Neural progenitor cell (in vitro differentiated cells): ENCODE data around the gene SREK1. TPM values are rescaled to one million over a fixed set of nuclear protein-coding genes. Genes with fewer than 3 reads are reported as not detected.

Source experiments
- DNase-seq: peaks from one replicate; pipeline ENCODE4 v3.0.0-alpha.2; 2016; ENCODE audit warnings: low spot score
- H2AFZ ChIP-seq: fragments of 200-600 bp; sonication (generic); replicated peaks from 2 replicates; pipeline ENCODE4 v1.6.1; 2016; ENCODE audit warnings: antibody characterized with exemption
- H3F3A ChIP-seq: fragments of 200-600 bp; sonication (generic); 2 replicates; pipeline ENCODE4 v1.6.1; 2016; ENCODE audit warnings: antibody characterized with exemption, low read depth
- H3K27ac ChIP-seq: fragments of 200-600 bp; sonication (generic); 2 replicates; pipeline ENCODE4 v1.5.1; 2016; ENCODE audit warnings: mild to moderate bottlenecking
- H3K27me3 ChIP-seq: fragments of 200-600 bp; sonication (generic); 2 replicates; pipeline ENCODE4 v1.6.1; 2016; ENCODE audit warnings: mild to moderate bottlenecking, moderate library complexity
- H3K36me3 ChIP-seq: fragments of 200-600 bp; sonication (generic); 2 replicates; pipeline ENCODE4 v1.5.1; 2016
- H3K4me1 ChIP-seq: fragments of 200-600 bp; sonication (generic); 2 replicates; pipeline ENCODE4 v1.6.1; 2016; ENCODE audit warnings: mixed run types
- H3K4me2 ChIP-seq: fragments of 200-600 bp; sonication (generic); 2 replicates; pipeline ENCODE4 v1.6.1; 2016
- H3K4me3 ChIP-seq: fragments of 200-600 bp; sonication (generic); 2 replicates; pipeline ENCODE4 v1.5.1; 2016
- H3K79me2 ChIP-seq: fragments of 200-600 bp; sonication (generic); 2 replicates; pipeline ENCODE4 v1.6.1; 2016; ENCODE audit warnings: low read depth
- H3K9ac ChIP-seq: fragments of 200-600 bp; sonication (generic); 2 replicates; pipeline ENCODE4 v1.6.1; 2016
- H3K9me3 ChIP-seq: fragments of 200-600 bp; sonication (generic); 2 replicates; pipeline ENCODE4 v1.5.1; 2016; ENCODE audit warnings: low read depth
- H4K20me1 ChIP-seq: fragments of 200-600 bp; sonication (generic); 2 replicates; pipeline ENCODE4 v1.6.1; 2016; ENCODE audit warnings: low read depth
- H3K27ac Mint-ChIP-seq: 3 replicates; pipeline ENCODE4 v1.8.0; 2021; ENCODE audit warnings: mixed read lengths
- H3K27me3 Mint-ChIP-seq: 2 replicates; pipeline ENCODE4 v1.8.0; 2022; ENCODE audit warnings: low read depth, mild to moderate bottlenecking, inconsistent platforms, moderate library complexity, mixed read lengths; ENCODE audit not compliant: insufficient read depth
- H3K36me3 Mint-ChIP-seq: 3 replicates; pipeline ENCODE4 v1.8.0; 2021; ENCODE audit warnings: mixed read lengths
- H3K4me1 Mint-ChIP-seq: 3 replicates; pipeline ENCODE4 v1.8.0; 2021; ENCODE audit warnings: mixed read lengths
- H3K4me3 Mint-ChIP-seq: 3 replicates; pipeline ENCODE4 v1.8.0; 2021; ENCODE audit warnings: mild to moderate bottlenecking, moderate library complexity, mixed read lengths
- H3K9me3 Mint-ChIP-seq: 3 replicates; pipeline ENCODE4 v1.8.0; 2020; ENCODE audit warnings: mixed read lengths
- CTCF ChIP-seq: fragments of 200-600 bp; sonication (generic); IDR thresholded peaks from 2 replicates; pipeline ENCODE4 v1.5.1; 2017; ENCODE audit warnings: antibody characterized with exemption, mild to moderate bottlenecking
- EZH2 ChIP-seq: fragments of 200-600 bp; sonication (generic); IDR thresholded peaks from 2 replicates; pipeline ENCODE4 v1.6.1; 2017; ENCODE audit warnings: antibody characterized with exemption, mild to moderate bottlenecking, moderate library complexity
- EZH2phosphoT487 ChIP-seq: fragments of 200-600 bp; sonication (generic); IDR thresholded peaks from 2 replicates; pipeline ENCODE4 v1.6.1; 2017; ENCODE audit warnings: antibody characterized with exemption
- total RNA-seq: library from RNA; depleted of rRNA; stranded (reverse); fragments of >200 nt; gene quantifications from 2 replicates; pipeline ENCODE4 v1.2.3, GENCODE V29; 2015; ENCODE audit warnings: low replicate concordance

Gene SREK1
- total RNA-seq, 1 donor from 2014 or later: 95.6 TPM

- Mint-ChIP-seq H3K4me1 (peaks cover 8% of the 10 kb centered on the region), H3K27me3 (no peaks in the 10 kb centered on the region), H3K9me3 (no peaks in the 10 kb centered on the region), H3K36me3 (no peaks in the 10 kb centered on the region), H3K4me3 (no peak overlapping the region), H3K27ac (no peak overlapping the region)
- Histone ChIP-seq H3K9ac (no peak overlapping the region), H3K4me3 (no peak overlapping the region), H3K4me2 (no peak overlapping the region), H3K79me2 (no peaks in the 10 kb centered on the region), H3K27ac (no peak overlapping the region), H3K4me1 (no peaks in the 10 kb centered on the region), H4K20me1 (no peaks in the 10 kb centered on the region), H3K36me3 (no peaks in the 10 kb centered on the region), H3K27me3 (no peaks in the 10 kb centered on the region), H2AFZ (no peak overlapping the region), H3F3A (no peaks in the 10 kb centered on the region), H3K9me3 (no peaks in the 10 kb centered on the region)
- TF ChIP-seq EZH2phosphoT487: no peak
- TF ChIP-seq EZH2: no peak
- TF ChIP-seq CTCF: no peak
- no peak for DNase-seq
Measured at GRCh38 chr5:66209350-66209749, 65.2 kb downstream of the SREK1 start.

- no peak overlapping the region for H3K4me3 Mint-ChIP-seq
- H3K4me2 ChIP-seq: no peak overlapping the region
Measured at GRCh38 chr5:66209794-66210193, 65.7 kb downstream of the SREK1 start.

GRCh38 chr5:66213533-66213932 is 69.4 kb downstream of the SREK1 start:
- no peaks in the 10 kb centered on the region for H3K36me3 Mint-ChIP-seq
- peaks cover 6% of the 10 kb centered on the region for H3K4me1 Mint-ChIP-seq
- H3K27me3 Mint-ChIP-seq: no peaks in the 10 kb centered on the region

More at GRCh38 chr5:66209794-66210193, 65.7 kb downstream of the SREK1 start:
- Mint-ChIP-seq H3K9me3 (no peaks in the 10 kb centered on the region), H3K27me3 (no peaks in the 10 kb centered on the region), H3K27ac (no peak overlapping the region), H3K36me3 (no peaks in the 10 kb centered on the region), H3K4me1 (peaks cover 8% of the 10 kb centered on the region)
- TF ChIP-seq EZH2 (no peak), CTCF (no peak), EZH2phosphoT487 (no peak)
- H3K36me3 ChIP-seq: no peaks in the 10 kb centered on the region
- H3F3A ChIP-seq: no peaks in the 10 kb centered on the region
- no peaks in the 10 kb centered on the region for H3K27me3 ChIP-seq
- no peak for DNase-seq
- H2AFZ ChIP-seq: no peak overlapping the region
- no peaks in the 10 kb centered on the region for H3K4me1 ChIP-seq
- no peaks in the 10 kb centered on the region for H4K20me1 ChIP-seq
- no peak overlapping the region for H3K27ac ChIP-seq
- H3K9me3 ChIP-seq: no peaks in the 10 kb centered on the region
- H3K79me2 ChIP-seq: no peaks in the 10 kb centered on the region
- H3K9ac ChIP-seq: no peak overlapping the region
- no peak overlapping the region for H3K4me3 ChIP-seq

More at GRCh38 chr5:66213533-66213932, 69.4 kb downstream of the SREK1 start:
- H4K20me1 ChIP-seq: no peaks in the 10 kb centered on the region
- H2AFZ ChIP-seq: no peak overlapping the region
- H3K4me3 Mint-ChIP-seq: no peak overlapping the region
- no peaks in the 10 kb centered on the region for H3K9me3 ChIP-seq
- H3K27ac Mint-ChIP-seq: no peak overlapping the region
- no peaks in the 10 kb centered on the region for H3K79me2 ChIP-seq
- TF ChIP-seq EZH2phosphoT487 (no peak), CTCF (no peak), EZH2 (no peak)
- H3F3A ChIP-seq: no peaks in the 10 kb centered on the region
- no peaks in the 10 kb centered on the region for H3K9me3 Mint-ChIP-seq
- DNase-seq: no peak
- no peak overlapping the region for H3K27ac ChIP-seq
- no peak overlapping the region for H3K9ac ChIP-seq
- H3K4me1 ChIP-seq: no peaks in the 10 kb centered on the region
- no peak overlapping the region for H3K4me3 ChIP-seq
- no peaks in the 10 kb centered on the region for H3K36me3 ChIP-seq
- no peaks in the 10 kb centered on the region for H3K27me3 ChIP-seq
- no peak overlapping the region for H3K4me2 ChIP-seq
